HL-60 (cell line): Measurements from ENCODE around the gene PIGQ.

Experiments used
- CTCF ChIP-seq: IDR thresholded peaks from one replicate; pipeline ENCODE4 v1.5.1; 2011; ENCODE audit warnings: low read length, control low read depth, inconsistent platforms; ENCODE audit not compliant: insufficient read depth
- GABPA ChIP-seq: IDR thresholded peaks from 2 replicates; pipeline ENCODE4 v1.6.1; 2012; ENCODE audit warnings: low read depth
- POLR2AphosphoS5 ChIP-seq: IDR thresholded peaks from 2 replicates; pipeline ENCODE4 v1.6.1; 2012; ENCODE audit warnings: low read depth

- TF ChIP-seq CTCF (no peak), GABPA (no peak), POLR2AphosphoS5 (no peak)
These were observed 38.3 kb downstream of the PIGQ start for GRCh38 chr16:608019-608418.
